ENCODE results near the gene FAXDC2. TPM values are rescaled to one million over a fixed set of nuclear protein-coding genes. Genes with fewer than 3 reads are reported as not detected.

Gene FAXDC2
- total and polyA plus RNA-seq, 2 of the 13 experiments (the other 11 are each of a cell fraction or from before 2014, with no cell fraction given) = 4.7 to 58.8 TPM

DNA sequence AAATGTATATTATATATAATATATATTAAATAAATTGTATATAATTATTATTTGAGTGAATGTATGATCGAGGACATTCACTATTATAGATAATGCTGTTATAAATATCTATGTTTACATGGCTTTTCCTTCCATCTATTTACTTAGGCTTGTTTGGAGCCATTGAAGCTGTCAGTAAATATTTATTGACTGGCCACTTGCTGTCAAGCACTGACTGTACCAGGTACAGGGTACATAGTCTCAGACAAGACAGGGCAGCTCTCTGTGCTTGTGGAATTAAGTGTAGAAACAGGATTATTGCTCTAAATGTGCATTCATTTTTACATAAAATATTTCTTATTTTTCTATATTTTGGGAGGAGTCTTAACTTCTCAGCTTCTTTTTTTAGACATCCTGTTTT is 16.4 kb downstream of the FAXDC2 start (continued):
- TF ChIP-seq, protein P1, sequence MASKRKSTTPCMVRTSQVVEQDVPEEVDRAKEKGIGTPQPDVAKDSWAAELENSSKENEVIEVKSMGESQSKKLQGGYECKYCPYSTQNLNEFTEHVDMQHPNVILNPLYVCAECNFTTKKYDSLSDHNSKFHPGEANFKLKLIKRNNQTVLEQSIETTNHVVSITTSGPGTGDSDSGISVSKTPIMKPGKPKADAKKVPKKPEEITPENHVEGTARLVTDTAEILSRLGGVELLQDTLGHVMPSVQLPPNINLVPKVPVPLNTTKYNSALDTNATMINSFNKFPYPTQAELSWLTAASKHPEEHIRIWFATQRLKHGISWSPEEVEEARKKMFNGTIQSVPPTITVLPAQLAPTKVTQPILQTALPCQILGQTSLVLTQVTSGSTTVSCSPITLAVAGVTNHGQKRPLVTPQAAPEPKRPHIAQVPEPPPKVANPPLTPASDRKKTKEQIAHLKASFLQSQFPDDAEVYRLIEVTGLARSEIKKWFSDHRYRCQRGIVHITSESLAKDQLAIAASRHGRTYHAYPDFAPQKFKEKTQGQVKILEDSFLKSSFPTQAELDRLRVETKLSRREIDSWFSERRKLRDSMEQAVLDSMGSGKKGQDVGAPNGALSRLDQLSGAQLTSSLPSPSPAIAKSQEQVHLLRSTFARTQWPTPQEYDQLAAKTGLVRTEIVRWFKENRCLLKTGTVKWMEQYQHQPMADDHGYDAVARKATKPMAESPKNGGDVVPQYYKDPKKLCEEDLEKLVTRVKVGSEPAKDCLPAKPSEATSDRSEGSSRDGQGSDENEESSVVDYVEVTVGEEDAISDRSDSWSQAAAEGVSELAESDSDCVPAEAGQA (IDR thresholded peaks at IDR 0.05; ENCODE audit: low read depth) = no peak
- TF ChIP-seq, protein P1 (CRISPR knock-in tag; IDR thresholded peaks at IDR 0.05; ENCODE audit: borderline replicate concordance) = no peak
- no peak for TF ChIP-seq HMG20B (CRISPR knock-in tag; conservative IDR thresholded peaks at IDR 0.05)
- TF ChIP-seq, protein P2, sequence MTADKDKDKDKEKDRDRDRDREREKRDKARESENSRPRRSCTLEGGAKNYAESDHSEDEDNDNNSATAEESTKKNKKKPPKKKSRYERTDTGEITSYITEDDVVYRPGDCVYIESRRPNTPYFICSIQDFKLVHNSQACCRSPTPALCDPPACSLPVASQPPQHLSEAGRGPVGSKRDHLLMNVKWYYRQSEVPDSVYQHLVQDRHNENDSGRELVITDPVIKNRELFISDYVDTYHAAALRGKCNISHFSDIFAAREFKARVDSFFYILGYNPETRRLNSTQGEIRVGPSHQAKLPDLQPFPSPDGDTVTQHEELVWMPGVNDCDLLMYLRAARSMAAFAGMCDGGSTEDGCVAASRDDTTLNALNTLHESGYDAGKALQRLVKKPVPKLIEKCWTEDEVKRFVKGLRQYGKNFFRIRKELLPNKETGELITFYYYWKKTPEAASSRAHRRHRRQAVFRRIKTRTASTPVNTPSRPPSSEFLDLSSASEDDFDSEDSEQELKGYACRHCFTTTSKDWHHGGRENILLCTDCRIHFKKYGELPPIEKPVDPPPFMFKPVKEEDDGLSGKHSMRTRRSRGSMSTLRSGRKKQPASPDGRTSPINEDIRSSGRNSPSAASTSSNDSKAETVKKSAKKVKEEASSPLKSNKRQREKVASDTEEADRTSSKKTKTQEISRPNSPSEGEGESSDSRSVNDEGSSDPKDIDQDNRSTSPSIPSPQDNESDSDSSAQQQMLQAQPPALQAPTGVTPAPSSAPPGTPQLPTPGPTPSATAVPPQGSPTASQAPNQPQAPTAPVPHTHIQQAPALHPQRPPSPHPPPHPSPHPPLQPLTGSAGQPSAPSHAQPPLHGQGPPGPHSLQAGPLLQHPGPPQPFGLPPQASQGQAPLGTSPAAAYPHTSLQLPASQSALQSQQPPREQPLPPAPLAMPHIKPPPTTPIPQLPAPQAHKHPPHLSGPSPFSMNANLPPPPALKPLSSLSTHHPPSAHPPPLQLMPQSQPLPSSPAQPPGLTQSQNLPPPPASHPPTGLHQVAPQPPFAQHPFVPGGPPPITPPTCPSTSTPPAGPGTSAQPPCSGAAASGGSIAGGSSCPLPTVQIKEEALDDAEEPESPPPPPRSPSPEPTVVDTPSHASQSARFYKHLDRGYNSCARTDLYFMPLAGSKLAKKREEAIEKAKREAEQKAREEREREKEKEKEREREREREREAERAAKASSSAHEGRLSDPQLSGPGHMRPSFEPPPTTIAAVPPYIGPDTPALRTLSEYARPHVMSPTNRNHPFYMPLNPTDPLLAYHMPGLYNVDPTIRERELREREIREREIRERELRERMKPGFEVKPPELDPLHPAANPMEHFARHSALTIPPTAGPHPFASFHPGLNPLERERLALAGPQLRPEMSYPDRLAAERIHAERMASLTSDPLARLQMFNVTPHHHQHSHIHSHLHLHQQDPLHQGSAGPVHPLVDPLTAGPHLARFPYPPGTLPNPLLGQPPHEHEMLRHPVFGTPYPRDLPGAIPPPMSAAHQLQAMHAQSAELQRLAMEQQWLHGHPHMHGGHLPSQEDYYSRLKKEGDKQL (CRISPR knock-in tag; IDR thresholded peaks at IDR 0.05; ENCODE audit: low read depth) = 0 out of 2 replicates have a peak, but pooled peaks have one; percentile 45
- TF ChIP-seq ZNF777 (CRISPR knock-in tag; IDR thresholded peaks at IDR 0.05) = no peak
- no peak for TF ChIP-seq MYC (CRISPR knock-in tag; IDR thresholded peaks at IDR 0.05; ENCODE audit: borderline replicate concordance)
- TF ChIP-seq SP1 (IDR thresholded peaks at IDR 0.05) = no peak
- TF ChIP-seq SP1 (CRISPR knock-in tag; IDR thresholded peaks at IDR 0.05) = no peak
- no peak for TF ChIP-seq ZNF547 (CRISPR knock-in tag; IDR thresholded peaks at IDR 0.05)
- no peak for TF ChIP-seq POLR2AphosphoS2 (IDR thresholded peaks at IDR 0.05; ENCODE audit: low read depth, low read length)
- no peak for TF ChIP-seq ZIK1 (CRISPR knock-in tag; IDR thresholded peaks at IDR 0.05; ENCODE audit: borderline replicate concordance, low read depth)
- TF ChIP-seq, protein P3, sequence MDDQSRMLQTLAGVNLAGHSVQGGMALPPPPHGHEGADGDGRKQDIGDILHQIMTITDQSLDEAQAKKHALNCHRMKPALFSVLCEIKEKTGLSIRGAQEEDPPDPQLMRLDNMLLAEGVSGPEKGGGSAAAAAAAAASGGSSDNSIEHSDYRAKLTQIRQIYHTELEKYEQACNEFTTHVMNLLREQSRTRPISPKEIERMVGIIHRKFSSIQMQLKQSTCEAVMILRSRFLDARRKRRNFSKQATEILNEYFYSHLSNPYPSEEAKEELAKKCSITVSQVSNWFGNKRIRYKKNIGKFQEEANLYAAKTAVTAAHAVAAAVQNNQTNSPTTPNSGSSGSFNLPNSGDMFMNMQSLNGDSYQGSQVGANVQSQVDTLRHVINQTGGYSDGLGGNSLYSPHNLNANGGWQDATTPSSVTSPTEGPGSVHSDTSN (CRISPR knock-in tag; IDR thresholded peaks at IDR 0.05; ENCODE audit: borderline replicate concordance) = no peak
- TF ChIP-seq GABPA (IDR thresholded peaks at IDR 0.05; ENCODE audit: low read depth, low read length) = no peak
- no peak for TF ChIP-seq GABPA (CRISPR knock-in tag; IDR thresholded peaks at IDR 0.05; ENCODE audit: low read depth)
- no peak for TF ChIP-seq KDM3A (CRISPR knock-in tag; IDR thresholded peaks at IDR 0.05; ENCODE audit: low read depth)
- no peak for TF ChIP-seq NAIF1 (CRISPR knock-in tag; IDR thresholded peaks at IDR 0.05; ENCODE audit: borderline replicate concordance)
- TF ChIP-seq, protein P4, sequence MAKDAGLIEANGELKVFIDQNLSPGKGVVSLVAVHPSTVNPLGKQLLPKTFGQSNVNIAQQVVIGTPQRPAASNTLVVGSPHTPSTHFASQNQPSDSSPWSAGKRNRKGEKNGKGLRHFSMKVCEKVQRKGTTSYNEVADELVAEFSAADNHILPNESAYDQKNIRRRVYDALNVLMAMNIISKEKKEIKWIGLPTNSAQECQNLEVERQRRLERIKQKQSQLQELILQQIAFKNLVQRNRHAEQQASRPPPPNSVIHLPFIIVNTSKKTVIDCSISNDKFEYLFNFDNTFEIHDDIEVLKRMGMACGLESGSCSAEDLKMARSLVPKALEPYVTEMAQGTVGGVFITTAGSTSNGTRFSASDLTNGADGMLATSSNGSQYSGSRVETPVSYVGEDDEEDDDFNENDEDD (CRISPR knock-in tag; IDR thresholded peaks at IDR 0.05; ENCODE audit: borderline replicate concordance) = no peak

Measured in HepG2 (cell line).